Measurements from ENCODE around the gene PLEKHA3.
"Not testable (repeated sequence)": the region's sequence is repeated elsewhere in the genome, so short reads cannot be mapped to it uniquely, and the experiment has no call there.

The PLEKHA3 gene

DNA sequence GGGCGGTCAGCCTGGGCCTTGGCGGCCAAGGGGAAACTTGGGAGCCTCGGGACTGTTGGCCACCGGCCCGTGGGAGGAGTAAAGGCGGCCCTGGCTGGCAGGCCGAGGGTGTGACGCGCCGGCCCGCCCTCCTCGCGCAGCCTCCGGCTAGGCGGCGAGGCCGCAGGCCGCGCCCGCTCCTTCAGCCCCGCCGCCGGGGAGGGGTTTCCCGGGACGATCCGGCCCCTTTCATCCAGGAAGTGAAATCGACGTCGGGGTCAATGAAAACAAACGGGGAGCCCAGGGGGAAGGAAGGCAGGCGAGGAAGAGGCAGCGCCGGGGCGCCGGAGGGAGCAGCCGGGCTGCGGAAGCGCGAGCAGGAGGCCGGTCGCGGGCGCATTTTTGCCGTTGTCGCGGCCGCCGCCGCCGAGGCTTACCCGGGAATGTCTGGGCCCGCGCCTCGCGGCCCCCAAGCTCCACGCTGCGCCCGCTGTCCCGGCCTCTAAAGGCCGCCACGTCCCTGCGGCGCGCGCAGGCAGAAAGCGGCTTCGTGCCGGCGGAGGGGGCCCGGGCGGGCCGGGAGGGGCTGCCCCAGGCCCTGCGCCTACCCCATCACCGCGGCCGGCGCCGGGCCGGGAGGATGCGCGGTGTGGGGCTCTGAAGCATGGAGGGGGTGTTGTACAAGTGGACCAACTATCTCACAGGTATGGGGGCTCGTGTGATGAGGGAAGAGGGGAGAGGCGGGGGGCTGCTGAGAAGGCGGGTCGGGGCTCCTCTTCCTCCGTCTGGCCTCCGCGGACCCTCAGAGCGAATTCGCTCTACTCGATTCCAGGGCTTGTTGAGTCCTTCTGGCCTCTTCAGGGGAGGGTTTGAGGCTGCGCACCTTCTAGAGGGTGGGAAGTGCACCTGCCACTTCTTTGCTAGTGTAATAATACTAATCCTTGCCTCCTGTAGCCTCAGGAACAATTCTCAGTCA is at the start of gene PLEKHA3:
TSS of gene PLEKHA3 (plus strand) at position 231 of the 955 bp plus-strand sequence. CDS start at position 644, 413 bp downstream.
- in situ Hi-C loops (cut with MboI; ENCODE audit: low sequenced_read_pairs), result no loop called here

GRCh38 chr2:178436662-178437061 is 43.6 kb upstream of the PLEKHA3 start:
- in situ Hi-C loops (cut with MboI; ENCODE audit: low sequenced_read_pairs), result no loop called here

- in situ Hi-C loops (cut with MboI; ENCODE audit: low sequenced_read_pairs), result no loop called here
These were observed 38.8 kb upstream of the PLEKHA3 start for GRCh38 chr2:178441426-178441825.

DNA sequence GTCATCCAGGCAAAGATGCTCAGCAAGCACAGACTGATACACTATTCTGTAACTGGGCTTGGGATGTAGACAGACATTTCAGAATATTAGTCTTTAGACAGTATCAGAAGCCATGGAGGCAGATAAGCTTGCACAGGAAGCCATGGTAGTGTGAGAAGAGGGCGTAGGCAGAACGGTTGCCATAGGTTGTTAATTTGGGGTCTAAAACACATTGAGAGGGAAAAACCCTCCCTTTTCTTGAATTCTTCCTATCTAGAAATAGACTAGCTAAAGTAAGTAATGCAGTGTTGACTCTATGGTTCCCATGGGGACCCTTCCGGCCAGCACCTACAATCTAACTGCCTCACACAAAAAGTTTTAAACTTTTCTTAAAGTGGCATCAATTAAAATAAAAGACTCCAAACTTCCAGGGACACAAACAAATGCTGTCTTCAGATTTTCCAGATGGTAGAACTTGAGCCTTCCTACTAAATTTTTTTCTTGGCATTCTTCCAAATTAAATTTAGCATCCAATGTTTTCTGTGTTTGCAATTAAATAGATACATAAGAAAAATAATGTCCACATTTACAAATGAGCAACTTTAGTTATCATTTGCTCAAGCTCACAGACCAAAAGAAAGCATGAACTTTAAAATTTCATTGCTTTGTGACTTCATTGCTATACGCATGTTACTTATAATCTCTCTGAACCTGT is 31.1 kb upstream of the PLEKHA3 start:
- in situ Hi-C loops (cut with MboI; ENCODE audit: low sequenced_read_pairs), result no loop called here

DNA sequence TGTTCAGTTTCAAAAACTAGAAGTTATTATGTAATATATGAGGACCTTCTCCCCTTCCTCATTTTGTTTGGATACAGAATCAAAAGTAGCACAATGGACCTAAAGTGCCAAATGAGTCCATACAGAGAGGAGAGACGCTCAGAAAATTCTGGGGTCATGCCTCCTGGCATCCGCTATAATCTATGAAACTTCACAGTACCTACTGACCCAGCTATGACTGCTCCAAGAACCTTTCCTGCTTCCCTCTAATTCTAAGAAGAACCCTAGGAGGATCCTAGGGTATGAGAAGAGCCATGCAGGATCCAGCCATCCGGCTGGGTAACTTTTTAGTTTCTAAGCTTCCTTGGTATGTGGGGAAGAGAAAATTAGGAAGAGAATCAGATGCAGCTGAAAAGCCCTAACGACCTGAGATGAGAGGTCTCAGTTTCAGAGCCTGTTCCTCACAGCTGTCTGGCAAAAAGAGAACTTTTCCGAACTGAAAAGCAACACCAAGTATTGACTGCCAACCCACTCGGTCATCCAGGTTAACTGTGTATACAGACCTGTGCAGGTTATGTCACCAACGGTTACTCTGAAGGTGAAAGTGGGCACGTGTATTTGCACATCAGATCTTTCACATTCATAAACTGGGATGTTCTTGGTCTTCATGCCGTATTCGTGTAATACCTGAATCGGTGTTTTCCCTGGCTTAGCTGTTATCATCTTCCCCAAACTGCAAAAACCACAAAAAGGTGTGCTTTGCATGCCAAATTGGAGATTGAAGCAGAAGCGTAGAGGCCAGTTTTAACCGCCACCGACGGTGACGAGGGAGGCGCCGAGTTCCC is 30.3 kb upstream of the PLEKHA3 start:
- in situ Hi-C loops (cut with MboI; ENCODE audit: low sequenced_read_pairs), result no loop called here

DNA sequence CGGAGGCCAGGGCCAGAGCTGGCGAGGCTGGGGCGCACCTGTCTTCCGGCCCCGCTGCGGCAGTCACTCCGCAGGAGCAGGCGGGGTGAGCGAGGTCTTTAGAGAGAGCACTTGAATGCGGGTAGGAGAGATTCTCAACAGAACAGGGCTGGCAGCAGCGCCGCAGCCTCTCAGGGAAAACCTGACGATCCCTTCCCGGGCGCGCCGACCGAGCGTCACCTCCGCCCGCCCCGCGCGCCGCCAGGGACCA is 29.8 kb upstream of the PLEKHA3 start:
- in situ Hi-C loops (cut with MboI; ENCODE audit: low sequenced_read_pairs), result no loop called here

DNA sequence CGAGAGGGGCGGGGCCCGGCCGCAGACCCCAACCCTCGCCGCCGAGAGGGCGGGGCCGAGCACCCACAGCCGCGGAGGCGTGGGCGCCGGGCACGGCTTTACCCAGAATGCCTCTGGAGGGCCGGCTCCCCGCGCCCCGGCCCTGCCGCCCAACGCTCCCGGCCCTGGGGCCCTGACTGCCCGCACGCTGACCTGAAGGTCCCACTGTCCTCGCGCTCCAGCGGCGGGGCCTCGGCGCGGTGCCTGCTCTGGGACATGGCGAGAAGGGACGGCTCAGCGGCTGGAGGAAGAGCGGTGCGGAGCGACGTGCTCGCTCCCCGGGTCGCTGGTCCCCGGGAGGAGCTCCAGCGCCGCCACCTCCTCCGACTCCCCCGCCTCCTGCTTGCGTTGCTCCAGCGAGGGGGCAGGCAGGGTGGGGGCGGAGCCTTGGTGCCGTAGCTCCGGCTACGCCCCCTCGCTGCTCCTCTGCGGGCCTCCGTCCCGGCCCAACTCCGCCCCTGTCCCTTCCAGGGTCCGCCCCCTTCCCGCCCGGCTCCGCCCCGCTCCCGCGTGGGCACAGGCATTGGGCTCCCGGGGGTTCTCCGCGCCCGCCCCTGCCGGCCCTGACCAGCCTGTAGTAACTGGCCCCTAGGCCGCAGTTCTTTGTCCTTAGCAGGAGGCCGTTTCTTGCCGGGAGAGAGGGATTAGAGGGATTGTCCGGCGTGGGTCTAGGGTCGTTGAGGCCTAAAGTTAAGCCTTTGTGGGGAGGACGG is 29.3 kb upstream of the PLEKHA3 start, which contains the start of the genes PJVK and PRKRA:
TSS of gene PJVK (plus strand) at position 605 of the 752 bp plus-strand sequence. CDS start 2,032 bp downstream, outside the sequence.
TSS of gene PRKRA (minus strand) at position 402 of the 752 bp plus-strand sequence. CDS start at position 257, 145 bp downstream.
- in situ Hi-C loops (cut with MboI; ENCODE audit: low sequenced_read_pairs), result no loop called here

DNA sequence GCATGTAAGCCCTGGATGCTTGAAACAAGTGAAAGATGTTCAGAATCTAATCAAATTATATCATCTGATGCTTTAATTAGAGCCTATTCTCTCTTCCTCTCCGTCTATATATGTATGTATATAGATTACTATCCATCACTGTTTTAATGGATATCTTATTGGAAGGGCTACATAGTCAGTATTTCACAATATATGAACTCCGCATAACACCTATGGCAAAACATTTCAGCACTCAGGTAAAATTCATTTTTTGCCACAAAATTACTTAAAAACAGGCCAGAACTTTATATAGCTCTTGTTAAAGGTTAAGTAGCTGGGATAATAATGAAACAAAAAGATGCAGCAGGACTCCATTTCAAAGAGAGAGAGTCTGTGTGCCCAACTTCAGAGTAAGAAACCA is 27.9 kb upstream of the PLEKHA3 start:
- in situ Hi-C loops (cut with MboI; ENCODE audit: low sequenced_read_pairs), result no loop called here

- in situ Hi-C loops (cut with MboI; ENCODE audit: low sequenced_read_pairs), result no loop called here
These were observed 27.4 kb upstream of the PLEKHA3 start for GRCh38 chr2:178452870-178453269.

- in situ Hi-C loops (cut with MboI; ENCODE audit: low sequenced_read_pairs), result no loop called here
These were observed 24.3 kb upstream of the PLEKHA3 start for GRCh38 chr2:178455947-178456346.

GRCh38 chr2:178457390-178457886 is 22.8 kb upstream of the PLEKHA3 start:
- in situ Hi-C loops (cut with MboI; ENCODE audit: low sequenced_read_pairs), result no loop called here

DNA sequence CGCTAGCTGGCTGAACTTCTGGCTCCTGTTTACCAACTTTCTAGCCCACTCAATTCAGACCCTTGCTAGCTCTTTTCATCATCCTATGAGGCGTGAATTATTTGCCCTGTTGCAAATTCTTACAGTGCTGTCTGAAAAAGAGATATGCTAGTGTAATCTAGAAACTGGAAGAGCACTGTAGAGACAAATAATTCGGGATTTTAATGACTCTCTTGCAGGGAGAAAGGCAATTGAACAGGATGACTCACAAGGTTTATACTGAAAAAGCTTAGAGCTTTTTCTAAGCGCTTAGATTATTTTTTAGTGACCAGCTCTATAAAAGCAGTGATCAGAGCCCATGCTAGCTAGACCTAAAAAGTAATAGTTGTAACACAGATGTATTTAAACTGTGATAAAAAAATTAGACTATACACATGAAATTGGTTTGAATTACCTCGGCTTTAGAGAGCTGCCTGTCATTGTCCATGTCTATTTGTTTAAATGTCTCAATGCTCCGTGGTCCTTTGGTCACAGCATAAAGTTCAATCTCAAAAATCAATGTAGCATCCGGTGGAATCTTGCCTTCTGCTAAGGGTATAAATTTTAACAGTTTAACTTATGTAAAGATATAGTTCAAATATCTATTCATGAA is 10.9 kb upstream of the PLEKHA3 start:
- in situ Hi-C loops (cut with MboI; ENCODE audit: low sequenced_read_pairs), result no loop called here

GRCh38 chr2:178471313-178471712 is 8.9 kb upstream of the PLEKHA3 start:
- in situ Hi-C loops (cut with MboI; ENCODE audit: low sequenced_read_pairs), result not testable (repeated sequence)

GRCh38 chr2:178473373-178473772 is 6.9 kb upstream of the PLEKHA3 start:
- in situ Hi-C loops (cut with MboI; ENCODE audit: low sequenced_read_pairs), result no loop called here

- in situ Hi-C loops (cut with MboI; ENCODE audit: low sequenced_read_pairs), result no loop called here
These were observed 6.3 kb upstream of the PLEKHA3 start for GRCh38 chr2:178473931-178474330.

GRCh38 chr2:178474560-178474959 is 5.7 kb upstream of the PLEKHA3 start:
- in situ Hi-C loops (cut with MboI; ENCODE audit: low sequenced_read_pairs), result no loop called here

DNA sequence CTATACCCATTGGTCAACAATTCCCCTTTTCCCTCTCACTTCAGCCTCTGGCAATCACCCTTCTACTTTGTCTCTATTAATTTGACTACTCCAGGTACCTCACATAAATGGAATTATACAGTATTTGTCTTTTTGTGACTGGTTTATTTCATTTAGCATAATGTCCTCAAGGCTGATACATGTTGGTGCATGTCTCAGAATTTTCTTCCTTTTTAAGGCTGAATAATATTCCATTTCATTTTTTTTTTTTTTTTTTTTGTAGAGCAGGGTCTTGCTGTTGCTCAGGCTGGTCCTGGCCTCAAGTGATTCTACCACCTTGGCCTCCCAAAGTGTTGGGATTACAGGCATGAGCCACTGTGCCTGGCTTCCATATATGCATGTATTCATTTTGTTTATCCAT is 3.8 kb upstream of the PLEKHA3 start:
- in situ Hi-C loops (cut with MboI; ENCODE audit: low sequenced_read_pairs), result no loop called here

- in situ Hi-C loops (cut with MboI; ENCODE audit: low sequenced_read_pairs), result no loop called here
These were observed 2.7 kb upstream of the PLEKHA3 start for GRCh38 chr2:178477443-178478129.

- in situ Hi-C loops (cut with MboI; ENCODE audit: low sequenced_read_pairs), result no loop called here
These were observed 2.2 kb upstream of the PLEKHA3 start for GRCh38 chr2:178478130-178478438.
